Stimulated activated CD4-positive, alpha-beta T cell treated with anti-CD3 and anti-CD28 coated beads, Interleukin-12 subunit alpha, Interleukin-12 subunit beta, amount 100 ng/mL, for 4 hours (primary cell): ENCODE results near the gene ZSWIM6.

ENCODE experiments used
- DNase-seq: peaks from one replicate; pipeline ENCODE4 v3.0.0-alpha.2; 2020

ZSWIM6 gene

GRCh38 chr5:61450493-61451279, 118.6 kb downstream of the ZSWIM6 start:
- DNase-seq = no peak

GRCh38 chr5:61455179-61456006, 123.3 kb downstream of the ZSWIM6 start:
- no peak for DNase-seq

- DNase-seq = no peak
Observed at GRCh38 chr5:61460471-61460870, 128.4 kb downstream of the ZSWIM6 start.

DNA sequence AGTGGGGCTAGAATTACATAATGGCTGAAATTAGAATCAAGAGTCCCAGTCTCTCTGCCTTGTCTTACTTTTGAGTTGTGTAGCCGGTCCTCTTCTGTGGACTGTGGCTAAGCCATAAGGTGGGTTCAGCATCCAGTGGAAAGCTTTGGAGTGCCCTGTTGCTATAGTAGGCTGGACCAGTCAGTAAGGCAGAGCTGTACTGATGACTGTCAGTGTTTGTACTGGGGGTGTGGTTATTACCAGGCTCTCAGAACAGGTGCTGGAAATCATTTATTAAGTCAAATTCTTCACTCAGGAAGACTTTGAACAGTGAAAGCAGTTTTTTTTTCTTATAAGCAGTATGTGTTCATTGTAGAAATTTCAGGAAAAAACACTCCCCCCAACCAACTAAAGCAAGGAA, 129.4 kb downstream of the ZSWIM6 start:
- no peak for DNase-seq

DNA sequence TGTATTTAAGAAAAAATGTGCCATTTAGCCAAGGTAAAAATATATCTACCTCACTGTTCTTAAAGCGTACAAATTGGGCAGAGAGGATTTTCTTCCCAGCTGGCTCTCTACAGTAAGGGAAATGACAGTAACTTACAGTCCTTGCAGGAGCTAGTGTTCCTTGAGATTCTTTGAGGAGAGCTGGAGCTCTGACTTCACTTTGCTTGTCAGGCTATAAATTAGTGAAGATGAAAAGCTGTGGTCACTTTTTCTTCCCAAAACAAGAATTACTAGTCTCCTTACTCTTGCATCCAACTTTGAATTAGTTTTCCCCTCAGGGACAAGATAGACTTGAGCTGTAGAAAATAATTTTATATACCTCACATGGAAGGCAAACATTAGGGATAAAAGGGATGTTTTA, 129.9 kb downstream of the ZSWIM6 start:
- no peak for DNase-seq

DNA sequence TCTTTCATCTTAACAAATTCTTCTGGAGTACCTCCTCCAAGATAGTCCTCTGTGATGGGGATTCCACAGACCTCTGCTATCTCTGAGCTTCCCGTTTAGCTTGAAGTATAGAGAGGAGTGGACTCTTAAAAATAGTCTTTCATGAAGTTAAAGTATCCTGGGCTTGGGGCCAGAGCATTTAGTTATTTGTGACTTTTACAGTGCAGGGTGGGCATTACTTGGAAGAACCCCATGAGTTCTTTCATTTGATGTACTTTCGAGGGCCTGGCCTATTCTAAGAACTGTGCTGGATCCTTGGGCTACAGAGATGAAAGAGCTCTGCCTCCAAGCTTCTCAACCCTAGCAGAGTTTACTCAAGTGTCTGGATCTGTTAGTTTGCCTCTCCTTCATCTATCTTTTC, 131.5 kb downstream of the ZSWIM6 start:
- no peak for DNase-seq

DNA sequence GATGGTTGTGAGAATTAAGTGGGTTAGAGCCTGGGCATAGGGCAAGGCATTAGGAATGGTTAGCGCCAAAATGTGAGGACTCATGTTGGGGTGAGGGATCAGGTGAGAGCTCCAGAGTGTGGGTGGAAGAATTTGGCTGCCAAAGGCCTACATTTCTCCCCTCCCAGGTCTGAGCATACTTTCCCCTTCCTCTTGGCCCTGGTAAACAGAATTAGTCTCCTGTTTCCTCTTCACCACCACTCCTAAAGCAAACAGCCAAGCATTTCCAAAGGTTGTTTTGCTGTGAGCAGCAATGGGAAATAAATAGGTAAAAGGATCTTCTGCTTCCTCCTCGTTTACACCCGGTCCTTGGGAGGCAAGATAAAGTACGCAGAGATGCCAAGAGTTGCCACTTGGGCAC, 132.5 kb downstream of the ZSWIM6 start:
- no peak for DNase-seq

DNA sequence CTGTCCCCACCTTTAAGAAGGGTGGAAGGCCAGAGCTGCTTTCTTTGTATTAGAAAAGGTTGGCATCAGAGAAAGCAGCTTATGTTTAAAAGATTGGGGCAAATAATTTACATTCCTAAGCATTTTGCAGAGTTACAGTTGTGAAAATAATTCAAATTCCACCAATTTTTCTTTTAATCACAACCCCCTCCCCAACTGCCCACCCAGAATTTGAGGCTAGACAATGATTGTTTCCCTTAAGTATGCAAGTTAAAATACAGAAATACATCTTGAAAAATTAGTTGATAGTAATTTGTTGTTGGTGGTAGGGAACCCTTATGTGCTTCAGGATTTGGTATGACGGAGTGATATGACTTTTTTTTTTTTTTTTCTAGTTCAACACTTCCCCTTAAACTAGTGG, 133.0 kb downstream of the ZSWIM6 start:
- DNase-seq = no peak

- no peak for DNase-seq
Observed at GRCh38 chr5:61465496-61465895, 133.4 kb downstream of the ZSWIM6 start.

- no peak for DNase-seq
Observed at GRCh38 chr5:61466017-61466416, 134.0 kb downstream of the ZSWIM6 start.

- DNase-seq = no peak
Observed at GRCh38 chr5:61467766-61468482, 135.9 kb downstream of the ZSWIM6 start.

- DNase-seq = no peak
Observed at GRCh38 chr5:61468483-61468865, 136.4 kb downstream of the ZSWIM6 start.

GRCh38 chr5:61471352-61471751, 139.3 kb downstream of the ZSWIM6 start:
- no peak for DNase-seq

- no peak for DNase-seq
Observed at GRCh38 chr5:61472172-61472958, 140.3 kb downstream of the ZSWIM6 start.

DNA sequence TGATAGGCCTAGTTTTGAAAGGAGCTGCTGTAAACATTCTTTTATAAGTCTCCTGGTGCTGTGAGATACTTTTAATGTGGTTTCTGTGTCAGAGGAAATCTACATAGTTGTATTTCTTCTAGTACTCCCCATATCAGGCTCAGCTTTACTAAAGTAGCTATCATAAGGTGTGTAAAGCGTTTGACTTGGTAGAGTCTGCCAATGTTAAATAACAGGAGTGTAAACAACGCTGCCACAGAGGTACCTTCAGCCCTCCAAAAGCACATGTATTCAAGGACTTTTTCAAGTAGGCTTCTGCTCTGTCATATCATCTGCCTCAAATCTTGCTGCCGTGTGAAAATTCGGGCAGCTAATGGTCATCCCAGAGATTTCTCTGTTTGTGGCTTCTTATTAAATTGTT, 142.7 kb downstream of the ZSWIM6 start:
- no peak for DNase-seq

DNA sequence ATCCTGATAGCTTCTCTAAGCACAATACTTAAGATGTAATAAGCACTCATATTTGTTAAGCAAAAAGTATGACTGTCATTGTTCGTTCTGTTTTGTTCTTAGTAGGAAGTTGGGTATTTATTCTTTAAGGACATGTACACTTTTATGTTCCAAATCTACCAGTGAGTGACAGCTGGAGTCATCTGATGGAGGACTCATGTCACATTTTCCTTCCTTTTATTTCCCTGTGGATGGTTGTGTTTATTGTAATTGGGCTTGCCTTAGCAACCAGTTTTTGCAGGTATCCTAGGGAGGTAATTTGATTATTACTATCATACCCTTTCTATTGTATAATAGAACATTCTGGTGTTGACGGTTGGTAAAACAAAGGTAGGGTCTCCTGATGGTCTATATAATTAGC, 145.7 kb downstream of the ZSWIM6 start:
- no peak for DNase-seq

GRCh38 chr5:61479850-61480614, 148.0 kb downstream of the ZSWIM6 start:
- no peak for DNase-seq

DNA sequence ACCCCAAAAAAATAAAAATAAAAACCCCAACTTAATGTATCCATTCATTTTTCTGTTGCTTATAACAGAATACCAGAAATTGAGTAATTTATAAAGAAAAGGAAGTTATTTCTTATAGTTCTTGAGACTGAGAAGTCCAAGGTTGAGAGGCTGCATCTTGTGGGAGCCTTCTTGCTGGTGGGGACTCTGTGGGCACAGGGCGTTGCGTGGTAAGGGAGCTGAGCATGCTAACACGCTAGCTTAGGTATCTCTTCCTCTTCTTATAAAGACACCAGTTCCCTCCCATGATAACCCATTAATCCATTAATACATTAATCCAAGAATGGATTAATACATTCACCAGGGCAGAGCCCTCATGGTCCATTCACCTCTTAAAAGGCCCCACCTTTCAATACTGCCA, 150.9 kb downstream of the ZSWIM6 start:
- no peak for DNase-seq

- no peak for DNase-seq
Observed at GRCh38 chr5:61486476-61486875, 154.4 kb downstream of the ZSWIM6 start.

GRCh38 chr5:61489574-61489973, 157.5 kb downstream of the ZSWIM6 start:
- no peak for DNase-seq

DNA sequence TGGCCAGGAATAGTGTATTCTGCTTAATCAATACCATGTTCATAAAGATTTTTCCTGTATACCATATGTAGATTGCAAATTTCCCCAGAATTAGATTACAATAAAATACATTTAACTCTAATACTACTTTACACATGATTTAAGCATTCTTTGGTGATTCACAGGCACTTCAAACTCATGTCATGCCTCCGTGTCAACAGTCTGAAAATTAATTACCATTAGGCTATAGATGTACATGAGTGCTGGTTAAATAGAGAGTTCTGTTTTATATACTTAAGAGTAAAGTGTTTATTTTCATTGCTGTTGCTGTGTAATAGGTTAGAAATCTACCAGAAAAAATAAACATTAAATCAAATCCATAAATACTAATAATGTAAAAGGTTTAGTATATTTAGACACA, 159.8 kb downstream of the ZSWIM6 start:
- no peak for DNase-seq

GRCh38 chr5:61493973-61494372, 161.9 kb downstream of the ZSWIM6 start:
- DNase-seq = no peak
